Measurements from ENCODE around the gene CCR7. TPM values are rescaled to one million over a fixed set of nuclear protein-coding genes. Genes with fewer than 3 reads are reported as not detected.

CCR7 gene
- total RNA-seq, 1 donor from 2014 or later = not detected

DNA sequence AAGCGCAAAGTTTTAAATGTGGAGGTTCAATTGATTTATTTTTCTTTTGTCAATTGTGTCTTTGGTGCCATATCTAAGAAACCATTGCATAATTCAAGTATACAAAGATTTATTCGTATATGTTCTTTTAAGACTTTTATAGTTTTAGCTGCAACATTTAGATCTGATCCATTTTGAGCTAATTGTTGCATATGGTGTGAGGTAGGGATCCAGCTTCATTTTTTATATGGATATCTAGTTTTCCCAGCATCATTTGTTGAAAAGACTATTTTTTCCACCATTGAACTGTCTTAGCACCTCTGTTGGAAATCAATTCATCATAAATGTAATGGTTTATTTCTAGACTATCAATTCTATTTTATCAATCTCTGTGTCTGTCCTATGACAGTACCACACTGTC is 2.1 kb upstream of the CCR7 start:
- peaks cover 52% of the 10 kb centered on the region for H3K27me3 Mint-ChIP-seq (ENCODE audit: low read depth, unreplicated experiment)
- no peak overlapping the region for H3K4me3 ChIP-seq (ENCODE audit: insufficient read depth, low read depth, low read length)
- H3K9me3 Mint-ChIP-seq (ENCODE audit: unreplicated experiment) = peaks cover 20% of the 10 kb centered on the region
- peaks cover 3% of the 10 kb centered on the region for H3K36me3 Mint-ChIP-seq (ENCODE audit: low read depth, unreplicated experiment)
- no peak overlapping the region for H2AFZ ChIP-seq (ENCODE audit: low read depth, low read length)
- FAIRE-seq (no peak), DNase-seq (ENCODE audit: low read depth) (no peak)
- no peaks in the 10 kb centered on the region for H3K79me2 ChIP-seq (ENCODE audit: insufficient read depth, low read length)
- H3K4me3 Mint-ChIP-seq (ENCODE audit: unreplicated experiment) = no peak overlapping the region
- TF ChIP-seq, protein P1, sequence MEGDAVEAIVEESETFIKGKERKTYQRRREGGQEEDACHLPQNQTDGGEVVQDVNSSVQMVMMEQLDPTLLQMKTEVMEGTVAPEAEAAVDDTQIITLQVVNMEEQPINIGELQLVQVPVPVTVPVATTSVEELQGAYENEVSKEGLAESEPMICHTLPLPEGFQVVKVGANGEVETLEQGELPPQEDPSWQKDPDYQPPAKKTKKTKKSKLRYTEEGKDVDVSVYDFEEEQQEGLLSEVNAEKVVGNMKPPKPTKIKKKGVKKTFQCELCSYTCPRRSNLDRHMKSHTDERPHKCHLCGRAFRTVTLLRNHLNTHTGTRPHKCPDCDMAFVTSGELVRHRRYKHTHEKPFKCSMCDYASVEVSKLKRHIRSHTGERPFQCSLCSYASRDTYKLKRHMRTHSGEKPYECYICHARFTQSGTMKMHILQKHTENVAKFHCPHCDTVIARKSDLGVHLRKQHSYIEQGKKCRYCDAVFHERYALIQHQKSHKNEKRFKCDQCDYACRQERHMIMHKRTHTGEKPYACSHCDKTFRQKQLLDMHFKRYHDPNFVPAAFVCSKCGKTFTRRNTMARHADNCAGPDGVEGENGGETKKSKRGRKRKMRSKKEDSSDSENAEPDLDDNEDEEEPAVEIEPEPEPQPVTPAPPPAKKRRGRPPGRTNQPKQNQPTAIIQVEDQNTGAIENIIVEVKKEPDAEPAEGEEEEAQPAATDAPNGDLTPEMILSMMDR (IDR thresholded peaks at IDR 0.05; ENCODE audit: insufficient read depth, low read depth, low read length) = no peak
- no peak for TF ChIP-seq EZH2 (IDR thresholded peaks at IDR 0.05; ENCODE audit: insufficient read depth, low read length)
- no peaks in the 10 kb centered on the region for H4K20me1 ChIP-seq (ENCODE audit: insufficient read depth, low read length)
- no peaks in the 10 kb centered on the region for H3K4me1 Mint-ChIP-seq (ENCODE audit: low read depth, unreplicated experiment)
- no peak overlapping the region for H3K27ac Mint-ChIP-seq (ENCODE audit: unreplicated experiment)
- H3K27me3 ChIP-seq (ENCODE audit: insufficient read depth, low read length) = peaks cover 55% of the 10 kb centered on the region
- H3K9ac ChIP-seq (ENCODE audit: low read length) = no peak overlapping the region
- H3K4me1 ChIP-seq (ENCODE audit: insufficient read depth, low read length) = no peaks in the 10 kb centered on the region
- no peak overlapping the region for H3K27ac ChIP-seq (ENCODE audit: low read depth, low read length)
- H3K36me3 ChIP-seq (ENCODE audit: insufficient read depth, low read length) = no peaks in the 10 kb centered on the region
- H3K4me2 ChIP-seq (ENCODE audit: low read length) = no peak overlapping the region
- peaks cover 3% of the 10 kb centered on the region for H3K9me3 ChIP-seq (ENCODE audit: insufficient read depth, low read depth, low read length)

DNA sequence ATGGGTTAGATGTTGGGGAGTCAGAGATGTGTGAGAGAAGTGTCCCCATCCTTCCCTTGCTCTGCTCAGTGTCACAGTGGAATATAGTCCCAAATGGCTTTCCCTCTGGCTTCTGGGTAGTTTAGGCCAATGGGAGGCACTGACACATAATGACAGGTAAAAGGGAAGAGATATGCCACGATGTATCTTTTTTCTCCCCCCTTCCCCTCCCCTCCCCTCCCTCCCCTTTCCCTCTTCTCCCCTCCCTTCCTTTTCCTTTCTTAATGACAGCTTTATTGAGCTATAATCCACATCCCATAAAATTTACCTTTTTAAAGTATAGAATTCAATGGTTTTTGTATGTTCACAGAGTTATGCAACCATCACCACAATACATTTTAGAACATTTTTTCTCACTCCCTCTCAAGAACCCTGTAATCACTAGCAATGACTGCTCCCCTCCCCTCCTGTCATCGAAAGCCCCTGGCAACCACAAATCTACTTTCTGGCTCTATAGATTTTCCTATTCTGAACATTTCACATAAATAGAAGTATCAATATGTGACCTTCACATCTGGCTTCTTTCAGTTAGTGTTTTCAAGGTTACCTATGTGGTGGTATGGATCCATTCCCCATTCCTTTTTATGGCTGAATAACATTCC is 617 bp upstream of the CCR7 start:
- H3K79me2 ChIP-seq (ENCODE audit: insufficient read depth, low read length) = no peaks in the 10 kb centered on the region
- H3K9me3 Mint-ChIP-seq (ENCODE audit: unreplicated experiment) = peaks cover 6% of the 10 kb centered on the region
- H3K4me3 ChIP-seq (ENCODE audit: insufficient read depth, low read depth, low read length) = no peak overlapping the region
- H4K20me1 ChIP-seq (ENCODE audit: insufficient read depth, low read length) = no peaks in the 10 kb centered on the region
- peaks cover 3% of the 10 kb centered on the region for H3K9me3 ChIP-seq (ENCODE audit: insufficient read depth, low read depth, low read length)
- H3K4me3 Mint-ChIP-seq (ENCODE audit: unreplicated experiment) = no peak overlapping the region
- H3K36me3 ChIP-seq (ENCODE audit: insufficient read depth, low read length) = no peaks in the 10 kb centered on the region
- H3K27ac ChIP-seq (ENCODE audit: low read depth, low read length) = no peak overlapping the region
- peaks cover 51% of the 10 kb centered on the region for H3K27me3 ChIP-seq (ENCODE audit: insufficient read depth, low read length)
- H3K36me3 Mint-ChIP-seq (ENCODE audit: low read depth, unreplicated experiment) = peaks cover 3% of the 10 kb centered on the region
- H3K27me3 Mint-ChIP-seq (ENCODE audit: low read depth, unreplicated experiment) = peaks cover 51% of the 10 kb centered on the region
- H3K27ac Mint-ChIP-seq (ENCODE audit: unreplicated experiment) = no peak overlapping the region
- H2AFZ ChIP-seq (ENCODE audit: low read depth, low read length) = no peak overlapping the region
- FAIRE-seq = no peak
- H3K4me1 Mint-ChIP-seq (ENCODE audit: low read depth, unreplicated experiment) = peaks cover 3% of the 10 kb centered on the region
- no peak overlapping the region for H3K9ac ChIP-seq (ENCODE audit: low read length)
- H3K4me2 ChIP-seq (ENCODE audit: low read length) = no peak overlapping the region
- no peak for DNase-seq (ENCODE audit: low read depth)
- peaks cover 5% of the 10 kb centered on the region for H3K4me1 ChIP-seq (ENCODE audit: insufficient read depth, low read length)
- TF ChIP-seq EZH2 (IDR thresholded peaks at IDR 0.05; ENCODE audit: insufficient read depth, low read length) = no peak
- TF ChIP-seq, protein P1 (IDR thresholded peaks at IDR 0.05; ENCODE audit: insufficient read depth, low read depth, low read length) = no peak

DNA sequence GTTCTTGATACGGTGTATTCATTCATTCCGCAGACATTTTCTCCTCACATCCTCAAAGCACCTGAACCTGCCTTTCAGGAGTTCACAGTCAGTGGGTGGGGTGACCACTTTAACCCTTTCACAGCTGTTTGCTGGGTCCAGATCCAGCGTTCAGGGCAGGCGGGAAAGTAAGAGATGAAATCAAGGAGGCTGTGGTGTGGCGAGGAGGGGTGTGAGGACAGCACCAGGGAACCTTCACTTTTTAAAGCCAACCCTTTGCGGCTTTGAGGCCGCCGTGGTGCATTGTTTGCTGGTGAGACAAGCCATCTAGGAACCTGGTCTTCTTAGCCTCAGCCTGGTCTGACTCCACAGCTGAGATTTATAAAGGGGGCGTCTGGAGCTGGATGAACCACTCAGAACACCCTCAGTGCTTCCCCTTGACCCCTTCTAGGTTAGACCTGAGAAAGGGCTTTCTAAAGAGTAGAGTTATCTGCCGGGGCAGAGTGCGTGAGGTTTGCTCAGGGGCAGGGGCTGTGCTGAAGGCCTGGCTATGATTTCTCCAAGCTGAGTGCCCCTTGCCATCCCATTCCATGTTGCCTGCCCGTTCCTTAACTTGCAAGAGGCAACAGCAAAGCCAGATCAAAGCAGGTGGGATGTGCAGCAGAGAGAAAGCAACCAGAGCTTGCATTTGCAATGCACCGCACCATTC is 933 bp downstream of the CCR7 start:
- H3K4me3 ChIP-seq (ENCODE audit: insufficient read depth, low read depth, low read length) = no peak overlapping the region
- no peaks in the 10 kb centered on the region for H3K79me2 ChIP-seq (ENCODE audit: insufficient read depth, low read length)
- no peaks in the 10 kb centered on the region for H4K20me1 ChIP-seq (ENCODE audit: insufficient read depth, low read length)
- H2AFZ ChIP-seq (ENCODE audit: low read depth, low read length) = no peak overlapping the region
- peaks cover 6% of the 10 kb centered on the region for H3K9me3 Mint-ChIP-seq (ENCODE audit: unreplicated experiment)
- H3K27me3 ChIP-seq (ENCODE audit: insufficient read depth, low read length) = peaks cover 39% of the 10 kb centered on the region
- no peak overlapping the region for H3K4me3 Mint-ChIP-seq (ENCODE audit: unreplicated experiment)
- H3K27me3 Mint-ChIP-seq (ENCODE audit: low read depth, unreplicated experiment) = peaks cover 44% of the 10 kb centered on the region
- H3K4me1 Mint-ChIP-seq (ENCODE audit: low read depth, unreplicated experiment) = peaks cover 5% of the 10 kb centered on the region
- no peak overlapping the region for H3K27ac Mint-ChIP-seq (ENCODE audit: unreplicated experiment)
- H3K9me3 ChIP-seq (ENCODE audit: insufficient read depth, low read depth, low read length) = peaks cover 3% of the 10 kb centered on the region
- H3K27ac ChIP-seq (ENCODE audit: low read depth, low read length) = no peak overlapping the region
- no peak overlapping the region for H3K9ac ChIP-seq (ENCODE audit: low read length)
- peaks cover 3% of the 10 kb centered on the region for H3K36me3 Mint-ChIP-seq (ENCODE audit: low read depth, unreplicated experiment)
- H3K4me2 ChIP-seq (ENCODE audit: low read length) = no peak overlapping the region
- FAIRE-seq (no peak), DNase-seq (ENCODE audit: low read depth) (no peak)
- H3K4me1 ChIP-seq (ENCODE audit: insufficient read depth, low read length) = peaks cover 15% of the 10 kb centered on the region
- TF ChIP-seq, protein P1 (IDR thresholded peaks at IDR 0.05; ENCODE audit: insufficient read depth, low read depth, low read length) = no peak
- no peak for TF ChIP-seq EZH2 (IDR thresholded peaks at IDR 0.05; ENCODE audit: insufficient read depth, low read length)
- no peaks in the 10 kb centered on the region for H3K36me3 ChIP-seq (ENCODE audit: insufficient read depth, low read length)

All from astrocyte (in vitro differentiated cells and primary cell).